Measurements from ENCODE around the gene MED10. TPM values are rescaled to one million over a fixed set of nuclear protein-coding genes. Genes with fewer than 3 reads are reported as not detected.

Gene MED10
- total RNA-seq, 1 donor from 2014 or later, result 34.6 TPM

DNA sequence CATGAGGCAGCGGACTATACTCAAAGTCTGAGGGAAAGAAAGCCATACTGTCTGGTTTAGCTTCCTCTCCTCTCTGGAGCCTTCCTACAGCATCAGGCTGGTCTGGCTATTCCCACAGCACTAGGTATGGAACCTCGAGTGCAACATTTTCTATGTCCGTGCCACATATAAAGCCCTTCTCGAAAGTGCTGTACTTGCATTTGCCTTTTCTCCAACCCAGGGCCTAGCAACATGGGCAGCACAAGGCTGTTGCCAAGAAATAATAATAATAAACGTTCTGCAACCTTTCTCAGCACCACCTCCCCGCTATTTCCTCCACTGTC is 804 bp downstream of the MED10 start:
- DNase-seq (ENCODE audit: low spot score), result no peak
- Mint-ChIP-seq H3K36me3 (ENCODE audit: low read depth) (peaks cover 30% of the 10 kb centered on the region), H3K27ac (ENCODE audit: unreplicated experiment) (peak overlapping the region; percentile 95)

DNA sequence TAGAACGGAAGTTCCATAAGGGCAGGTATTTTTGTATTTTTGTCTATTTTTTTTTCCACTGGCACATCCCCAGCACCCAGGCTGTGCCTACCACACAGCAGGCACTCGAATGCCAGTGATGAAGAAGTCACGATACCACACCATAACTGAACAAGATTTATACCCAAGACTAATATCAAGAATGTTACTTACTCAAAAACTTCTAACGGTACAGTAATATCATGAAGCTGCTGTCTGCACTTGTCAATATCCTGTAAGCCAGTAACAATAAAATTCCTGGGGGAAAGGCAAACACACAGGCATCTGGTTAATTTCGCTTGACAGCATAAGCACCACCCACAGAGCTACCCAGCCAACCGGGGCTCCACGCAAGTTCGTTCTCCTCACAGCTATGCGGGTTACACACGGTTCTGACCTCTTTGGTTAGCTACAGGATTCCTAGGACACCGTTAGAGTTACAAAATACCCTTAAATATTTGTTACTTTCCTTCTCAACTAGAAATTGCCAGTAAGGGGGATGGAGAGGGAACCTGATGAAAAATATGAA is 1.3 kb downstream of the MED10 start:
- Mint-ChIP-seq H3K27ac (ENCODE audit: unreplicated experiment) (peak overlapping the region; percentile 95), H3K27me3 (ENCODE audit: low read depth) (peaks cover 3% of the 10 kb centered on the region), H3K4me3 (ENCODE audit: unreplicated experiment) (peak overlapping the region; percentile 99), H3K4me1 (ENCODE audit: low read depth) (peaks cover 26% of the 10 kb centered on the region), H3K36me3 (ENCODE audit: low read depth) (peaks cover 33% of the 10 kb centered on the region), H3K9me3 (ENCODE audit: low read depth) (no peaks in the 10 kb centered on the region)
- no peak for DNase-seq (ENCODE audit: low spot score)
- TF ChIP-seq, protein P1, sequence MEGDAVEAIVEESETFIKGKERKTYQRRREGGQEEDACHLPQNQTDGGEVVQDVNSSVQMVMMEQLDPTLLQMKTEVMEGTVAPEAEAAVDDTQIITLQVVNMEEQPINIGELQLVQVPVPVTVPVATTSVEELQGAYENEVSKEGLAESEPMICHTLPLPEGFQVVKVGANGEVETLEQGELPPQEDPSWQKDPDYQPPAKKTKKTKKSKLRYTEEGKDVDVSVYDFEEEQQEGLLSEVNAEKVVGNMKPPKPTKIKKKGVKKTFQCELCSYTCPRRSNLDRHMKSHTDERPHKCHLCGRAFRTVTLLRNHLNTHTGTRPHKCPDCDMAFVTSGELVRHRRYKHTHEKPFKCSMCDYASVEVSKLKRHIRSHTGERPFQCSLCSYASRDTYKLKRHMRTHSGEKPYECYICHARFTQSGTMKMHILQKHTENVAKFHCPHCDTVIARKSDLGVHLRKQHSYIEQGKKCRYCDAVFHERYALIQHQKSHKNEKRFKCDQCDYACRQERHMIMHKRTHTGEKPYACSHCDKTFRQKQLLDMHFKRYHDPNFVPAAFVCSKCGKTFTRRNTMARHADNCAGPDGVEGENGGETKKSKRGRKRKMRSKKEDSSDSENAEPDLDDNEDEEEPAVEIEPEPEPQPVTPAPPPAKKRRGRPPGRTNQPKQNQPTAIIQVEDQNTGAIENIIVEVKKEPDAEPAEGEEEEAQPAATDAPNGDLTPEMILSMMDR (IDR thresholded peaks at IDR 0.05), result no peak

More for the DNA sequence above, 804 bp downstream of the MED10 start:
- Mint-ChIP-seq H3K27me3 (ENCODE audit: low read depth) (peaks cover 6% of the 10 kb centered on the region), H3K9me3 (ENCODE audit: low read depth) (no peaks in the 10 kb centered on the region), H3K4me3 (ENCODE audit: unreplicated experiment) (peak overlapping the region; percentile 99), H3K4me1 (ENCODE audit: low read depth) (peaks cover 26% of the 10 kb centered on the region)
- TF ChIP-seq, protein P1 (IDR thresholded peaks at IDR 0.05), result no peak

DNA sequence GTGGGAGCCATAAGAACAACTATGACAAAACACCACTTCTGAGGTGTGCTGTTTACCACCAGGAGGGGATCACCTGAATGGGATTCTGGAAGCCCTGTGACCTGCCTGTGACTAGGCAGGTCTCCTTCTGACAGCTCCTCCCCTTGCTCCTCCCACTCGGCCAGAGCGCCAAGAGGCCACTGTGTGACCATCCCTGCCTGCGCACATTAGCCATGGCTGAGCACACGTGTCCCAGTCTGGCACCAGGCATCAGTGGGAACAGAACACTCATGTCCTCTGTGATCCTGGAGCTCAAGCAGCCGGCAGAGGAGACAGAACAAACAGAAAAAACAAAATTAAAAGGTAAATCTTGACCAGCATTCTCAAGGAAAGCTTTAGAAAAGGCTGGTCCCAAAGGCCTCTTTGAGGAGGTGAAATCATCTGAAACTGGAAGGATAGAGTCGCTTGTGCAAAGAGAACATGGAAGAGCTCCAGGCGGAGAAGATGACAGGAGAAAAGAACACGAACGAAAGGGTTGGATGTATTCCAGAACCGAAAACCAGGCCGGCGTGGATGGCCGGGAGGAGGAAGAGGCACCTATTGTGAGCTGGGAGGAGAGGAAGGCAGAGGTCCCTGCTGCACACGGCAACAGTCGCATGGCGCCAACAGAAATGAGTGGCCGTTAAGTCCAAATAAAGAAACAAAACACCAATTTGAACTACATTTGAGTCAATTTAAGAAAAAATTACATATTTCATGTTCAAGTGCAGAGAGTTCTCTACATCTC is 5.1 kb downstream of the MED10 start:
- Mint-ChIP-seq H3K27me3 (ENCODE audit: low read depth) (no peaks in the 10 kb centered on the region), H3K27ac (ENCODE audit: unreplicated experiment) (no peak overlapping the region), H3K4me3 (ENCODE audit: unreplicated experiment) (no peak overlapping the region), H3K9me3 (ENCODE audit: low read depth) (no peaks in the 10 kb centered on the region), H3K36me3 (ENCODE audit: low read depth) (peaks cover 46% of the 10 kb centered on the region), H3K4me1 (ENCODE audit: low read depth) (peaks cover 18% of the 10 kb centered on the region)
- no peak for DNase-seq (ENCODE audit: low spot score)
- TF ChIP-seq, protein P1 (IDR thresholded peaks at IDR 0.05), result no peak

DNA sequence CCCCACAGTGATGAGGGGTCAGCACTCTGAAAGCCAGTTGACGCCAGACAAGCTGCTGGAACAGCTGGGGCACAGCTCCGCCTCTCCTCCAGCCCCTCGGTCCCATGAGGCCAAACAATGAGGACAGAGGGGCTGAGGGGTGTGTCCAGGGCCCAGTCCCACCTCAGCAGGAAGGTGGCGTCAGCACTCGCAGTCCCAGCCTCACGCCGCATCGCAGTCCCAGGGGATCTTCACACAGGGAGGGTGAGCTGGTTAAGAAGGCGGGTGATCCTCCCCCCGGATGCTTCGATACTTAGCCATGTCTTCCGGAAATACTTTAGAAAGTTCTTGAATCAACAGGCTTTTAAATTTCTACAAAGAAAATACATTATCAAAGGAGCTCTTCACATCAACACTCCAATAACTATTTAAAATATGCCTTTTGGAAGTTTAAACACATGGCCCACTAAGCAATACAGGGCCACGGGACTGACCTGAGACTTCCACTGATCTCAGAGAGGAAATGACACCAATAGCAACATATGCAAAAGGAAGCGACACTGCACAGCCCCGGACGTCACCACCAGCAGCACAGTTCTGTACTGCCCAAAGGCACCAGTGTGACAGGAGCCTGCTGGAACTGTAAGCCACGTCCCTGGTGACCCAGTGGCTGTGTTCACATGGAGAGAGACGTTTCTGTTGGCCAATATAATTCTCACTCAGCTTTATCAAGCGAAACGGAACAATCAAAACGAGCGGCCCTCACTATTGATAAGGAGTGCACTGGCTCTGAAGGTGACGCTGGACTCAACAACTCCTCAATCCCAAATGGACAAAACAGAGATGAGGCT is 5.9 kb downstream of the MED10 start:
- H3K4me3 Mint-ChIP-seq (ENCODE audit: unreplicated experiment), result no peak overlapping the region
- peaks cover 46% of the 10 kb centered on the region for H3K36me3 Mint-ChIP-seq (ENCODE audit: low read depth)
- no peak overlapping the region for H3K27ac Mint-ChIP-seq (ENCODE audit: unreplicated experiment)
- H3K27me3 Mint-ChIP-seq (ENCODE audit: low read depth), result no peaks in the 10 kb centered on the region
- no peak for DNase-seq (ENCODE audit: low spot score)
- H3K9me3 Mint-ChIP-seq (ENCODE audit: low read depth), result no peaks in the 10 kb centered on the region
- TF ChIP-seq, protein P1 (IDR thresholded peaks at IDR 0.05), result no peak
- peaks cover 14% of the 10 kb centered on the region for H3K4me1 Mint-ChIP-seq (ENCODE audit: low read depth)

DNA sequence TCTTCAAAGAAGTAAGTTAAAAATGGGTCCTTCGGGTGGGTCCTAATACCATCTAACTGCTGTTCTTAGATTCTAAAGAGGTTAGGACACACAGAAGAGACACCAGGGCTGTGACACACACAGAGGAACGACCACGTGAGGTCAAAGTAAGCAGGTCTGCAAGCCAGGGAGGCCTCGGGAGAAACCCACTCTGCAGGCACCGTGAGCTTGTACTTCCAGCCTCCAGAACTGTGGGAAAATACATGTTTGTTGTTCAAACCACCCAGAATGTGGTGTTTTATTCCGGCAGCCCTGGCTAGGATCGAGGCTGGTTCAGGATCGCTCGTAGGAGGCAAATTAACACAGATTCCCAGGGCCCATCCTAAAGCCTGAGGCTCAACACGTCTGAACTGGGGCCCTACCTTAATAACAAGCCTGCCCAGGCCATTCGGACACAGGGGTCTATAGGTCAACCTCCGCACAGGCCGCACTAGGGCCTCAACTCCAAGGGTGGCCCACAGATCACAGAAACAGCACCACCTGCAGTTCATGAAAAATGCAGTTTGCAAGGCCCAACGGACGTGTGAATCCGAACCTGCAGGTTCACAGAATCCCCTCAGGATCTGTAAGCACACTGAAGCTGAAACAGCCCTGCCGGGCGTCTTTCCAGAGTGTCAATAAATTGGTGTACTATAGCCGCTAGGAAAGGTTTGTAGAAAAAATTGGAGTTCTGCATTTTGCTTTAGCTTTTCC is 7.1 kb downstream of the MED10 start:
- TF ChIP-seq, protein P1 (IDR thresholded peaks at IDR 0.05), result no peak
- Mint-ChIP-seq H3K9me3 (ENCODE audit: low read depth) (no peaks in the 10 kb centered on the region), H3K27me3 (ENCODE audit: low read depth) (no peaks in the 10 kb centered on the region), H3K36me3 (ENCODE audit: low read depth) (peaks cover 44% of the 10 kb centered on the region), H3K4me1 (ENCODE audit: low read depth) (peaks cover 4% of the 10 kb centered on the region), H3K27ac (ENCODE audit: unreplicated experiment) (no peak overlapping the region), H3K4me3 (ENCODE audit: unreplicated experiment) (no peak overlapping the region)
- no peak for DNase-seq (ENCODE audit: low spot score)
